Central memory CD8-positive, alpha-beta T cell (primary cell): ENCODE data around the gene LINGO3.

ENCODE experiments used
- ATAC-seq: fragments of 150-1000 bp; cut with Tn5 transposase; replicated peaks from 2 replicates; pipeline ENCODE4 v1.10.0; 2022; ENCODE audit warnings: mild to moderate bottlenecking, moderate FRiP score, moderate number of reproducible peaks; ENCODE audit not compliant: poor library complexity, severe bottlenecking; ENCODE audit errors: extremely low read depth
- DNase-seq, 2 donors: peaks; one replicate each; pipeline ENCODE4 v3.0.0; 2021; ENCODE audit warnings: low spot score in 2 of 2
- H3K27ac Mint-ChIP-seq: one replicate; pipeline ENCODE4 v1.8.0; 2022; ENCODE audit warnings: low read depth, mild to moderate bottlenecking, moderate library complexity, mixed read lengths
- H3K27me3 Mint-ChIP-seq: one replicate; pipeline ENCODE4 v1.8.0; 2022; ENCODE audit warnings: mixed read lengths
- H3K36me3 Mint-ChIP-seq: one replicate; pipeline ENCODE4 v1.8.0; 2022; ENCODE audit warnings: mild to moderate bottlenecking, moderate library complexity, mixed read lengths; ENCODE audit not compliant: insufficient read depth
- H3K4me1 Mint-ChIP-seq: one replicate; pipeline ENCODE4 v1.8.0; 2022; ENCODE audit warnings: mixed read lengths
- H3K4me3 Mint-ChIP-seq: one replicate; pipeline ENCODE4 v1.8.0; 2022; ENCODE audit warnings: mild to moderate bottlenecking, moderate library complexity, mixed read lengths
- H3K9me3 Mint-ChIP-seq: one replicate; pipeline ENCODE4 v1.8.0; 2022; ENCODE audit warnings: mixed read lengths

Gene LINGO3

GRCh38 chr19:2345076-2345475, 37.1 kb upstream of the LINGO3 start:
- ATAC-seq (no peak), DNase-seq (no peak)
- no peak overlapping the region for H3K4me3 Mint-ChIP-seq
- no peaks in the 10 kb centered on the region for H3K27me3 Mint-ChIP-seq
- peaks cover 2% of the 10 kb centered on the region for H3K36me3 Mint-ChIP-seq
- H3K4me1 Mint-ChIP-seq: no peaks in the 10 kb centered on the region
- H3K9me3 Mint-ChIP-seq: no peaks in the 10 kb centered on the region
- H3K27ac Mint-ChIP-seq: peak overlapping the region; percentile 7

DNA sequence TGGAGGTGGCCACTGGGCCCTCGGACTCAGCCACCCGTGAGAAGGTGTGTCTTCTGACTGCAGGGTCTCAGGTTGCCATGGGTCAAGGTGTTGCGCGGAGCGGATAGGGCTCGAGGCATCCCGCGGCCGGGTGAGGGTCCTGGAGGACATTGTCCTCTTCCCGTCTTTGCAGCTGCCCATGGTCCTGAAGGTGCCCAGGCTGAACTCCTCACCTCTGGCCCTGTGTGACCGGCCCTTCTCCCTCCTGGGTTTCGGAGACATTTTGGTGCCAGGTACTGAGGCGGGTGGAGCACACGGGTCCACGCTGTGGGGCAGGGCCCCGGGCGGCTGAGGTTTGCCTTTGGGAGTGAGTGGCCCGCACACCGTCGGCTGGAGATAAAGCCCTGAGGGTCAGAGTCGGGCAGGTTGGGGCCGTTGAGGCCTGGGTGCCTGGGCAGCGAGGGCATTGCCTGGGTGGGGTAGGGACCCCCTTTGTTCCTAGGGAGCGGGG, 36.5 kb upstream of the LINGO3 start:
- H3K9me3 Mint-ChIP-seq: no peaks in the 10 kb centered on the region
- no peak overlapping the region for H3K27ac Mint-ChIP-seq
- H3K4me1 Mint-ChIP-seq: no peaks in the 10 kb centered on the region
- no peak for ATAC-seq
- no peak for DNase-seq
- H3K4me3 Mint-ChIP-seq: no peak overlapping the region
- no peaks in the 10 kb centered on the region for H3K27me3 Mint-ChIP-seq
- H3K36me3 Mint-ChIP-seq: peaks cover 4% of the 10 kb centered on the region

DNA sequence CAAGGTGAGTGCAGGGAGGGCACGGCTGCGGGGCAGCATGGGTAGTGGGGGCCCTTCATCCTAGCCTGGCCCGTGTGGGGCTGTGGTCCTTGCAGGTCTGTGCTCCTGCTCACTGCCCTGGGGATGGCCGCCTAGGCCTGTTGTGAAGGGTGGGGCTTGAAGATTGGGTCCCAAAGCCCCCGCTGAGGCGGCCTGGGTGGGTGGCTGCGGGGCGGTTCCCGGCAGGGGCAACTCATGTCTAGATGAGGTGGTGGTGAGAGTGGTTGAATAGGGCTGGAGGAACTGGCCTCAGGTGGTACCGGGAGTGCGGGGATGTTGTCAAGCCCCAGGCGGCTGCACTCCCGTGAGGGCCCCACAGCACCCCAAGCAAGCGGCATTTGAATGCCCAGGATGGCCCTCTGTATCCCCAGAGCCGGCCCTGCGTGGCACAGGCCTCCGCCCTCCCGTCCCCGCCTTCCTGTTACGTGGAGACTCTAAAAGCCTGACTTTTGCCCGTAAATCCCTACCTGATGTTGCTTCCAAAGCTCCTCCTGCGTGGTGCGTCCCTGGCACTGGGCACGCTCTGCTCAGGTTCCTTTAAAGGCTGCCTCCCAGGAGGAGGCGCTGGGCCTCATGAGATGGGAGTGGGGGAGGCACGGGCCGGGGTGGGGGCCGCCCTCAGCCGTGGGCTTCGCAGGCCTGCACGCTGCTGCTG, 35.5 kb upstream of the LINGO3 start:
- no peaks in the 10 kb centered on the region for H3K27me3 Mint-ChIP-seq
- H3K36me3 Mint-ChIP-seq: peaks cover 4% of the 10 kb centered on the region
- no peak overlapping the region for H3K4me3 Mint-ChIP-seq
- no peaks in the 10 kb centered on the region for H3K9me3 Mint-ChIP-seq
- H3K4me1 Mint-ChIP-seq: no peaks in the 10 kb centered on the region
- ATAC-seq (no peak), DNase-seq (no peak)
- H3K27ac Mint-ChIP-seq: no peak overlapping the region

DNA sequence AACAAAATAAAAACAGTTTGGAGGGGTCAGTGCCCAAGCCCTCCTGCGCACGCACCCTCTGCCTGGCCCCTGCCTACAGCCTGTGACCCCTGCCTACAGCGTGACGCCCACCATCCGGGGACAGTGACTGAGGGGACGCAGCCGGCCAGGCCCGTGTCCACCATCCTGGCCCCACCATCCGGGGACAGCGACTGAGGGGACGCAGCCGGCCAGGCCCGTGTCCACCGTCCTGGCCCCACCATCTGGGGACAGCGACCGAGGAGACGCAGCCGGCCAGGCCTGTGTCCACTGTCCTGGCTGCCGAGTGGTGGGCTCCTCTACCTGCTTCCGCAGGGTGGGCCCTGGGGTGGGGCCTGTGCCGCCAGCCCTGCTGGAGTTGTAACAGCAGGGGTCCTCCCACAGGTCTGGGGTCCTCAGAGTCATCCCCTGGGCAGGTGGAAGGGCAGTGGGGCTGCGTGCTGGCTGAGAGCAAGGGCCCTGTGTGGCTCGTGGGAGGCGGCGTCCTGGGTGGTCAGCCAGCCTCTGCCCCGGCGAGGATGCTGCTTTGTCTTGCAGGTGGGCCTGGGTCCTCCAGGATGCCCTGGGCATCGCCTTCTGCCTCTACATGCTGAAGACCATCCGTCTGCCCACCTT, 34.8 kb upstream of the LINGO3 start:
- Mint-ChIP-seq H3K4me1 (peaks cover 2% of the 10 kb centered on the region), H3K27me3 (no peaks in the 10 kb centered on the region), H3K9me3 (no peaks in the 10 kb centered on the region), H3K27ac (no peak overlapping the region), H3K4me3 (no peak overlapping the region), H3K36me3 (peaks cover 4% of the 10 kb centered on the region)
- ATAC-seq: no peak
- no peak for DNase-seq

DNA sequence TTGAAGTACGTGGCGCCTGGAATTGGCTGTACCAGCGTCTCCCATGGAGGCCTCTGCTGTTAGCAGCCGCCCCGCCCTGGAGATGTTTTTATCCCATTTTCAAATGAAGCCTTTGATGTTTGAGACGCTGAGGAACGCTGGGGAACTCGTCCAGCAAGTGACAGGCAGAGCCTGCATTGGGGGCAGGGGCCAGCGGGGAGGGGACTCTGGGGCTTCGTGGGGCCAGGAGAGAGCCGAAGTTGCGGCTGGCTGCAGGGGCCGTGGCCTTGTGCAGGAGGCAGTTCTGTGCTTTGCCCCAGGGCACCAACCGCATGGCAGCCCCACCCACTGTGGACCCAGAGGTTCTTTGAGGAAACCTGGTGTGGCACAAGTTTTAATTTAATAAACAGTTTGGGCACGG, 34.0 kb upstream of the LINGO3 start:
- Mint-ChIP-seq H3K4me3 (no peak overlapping the region), H3K27me3 (no peaks in the 10 kb centered on the region), H3K36me3 (peaks cover 4% of the 10 kb centered on the region), H3K27ac (no peak overlapping the region), H3K9me3 (no peaks in the 10 kb centered on the region), H3K4me1 (peaks cover 6% of the 10 kb centered on the region)
- ATAC-seq (no peak), DNase-seq (no peak)

DNA sequence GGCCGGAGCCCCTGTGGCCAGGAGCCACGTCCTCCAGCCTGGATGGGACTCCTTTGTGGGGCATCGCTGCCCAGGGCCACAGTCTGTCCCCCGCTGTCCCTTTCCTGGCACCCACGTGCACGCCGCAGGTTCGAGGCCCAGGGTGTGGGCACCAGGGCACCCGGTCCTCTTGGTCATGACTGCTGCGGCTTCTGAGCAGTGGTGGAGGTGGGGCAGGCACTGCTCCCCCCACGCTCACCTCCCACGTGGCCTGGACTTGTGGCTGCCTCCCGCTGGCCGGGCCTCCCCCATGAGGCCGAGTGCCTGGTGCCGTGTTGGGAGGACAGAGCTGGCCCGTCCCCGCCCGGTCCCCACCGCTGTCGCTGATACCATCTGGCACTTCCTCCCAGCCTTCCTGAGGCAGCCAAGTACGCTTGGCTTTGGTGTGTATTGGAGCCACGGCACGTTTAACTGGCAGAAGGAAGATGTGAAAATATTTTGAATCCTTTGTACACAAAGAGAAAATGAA, 33.3 kb upstream of the LINGO3 start:
- H3K4me1 Mint-ChIP-seq: peaks cover 6% of the 10 kb centered on the region
- peaks cover 4% of the 10 kb centered on the region for H3K36me3 Mint-ChIP-seq
- H3K9me3 Mint-ChIP-seq: no peaks in the 10 kb centered on the region
- ATAC-seq (no peak), DNase-seq (no peak)
- H3K27me3 Mint-ChIP-seq: no peaks in the 10 kb centered on the region
- H3K27ac Mint-ChIP-seq: no peak overlapping the region
- H3K4me3 Mint-ChIP-seq: no peak overlapping the region

- no peak overlapping the region for H3K4me3 Mint-ChIP-seq
- H3K36me3 Mint-ChIP-seq: peaks cover 4% of the 10 kb centered on the region
- H3K27me3 Mint-ChIP-seq: no peaks in the 10 kb centered on the region
- no peak overlapping the region for H3K27ac Mint-ChIP-seq
- no peak for ATAC-seq
- H3K9me3 Mint-ChIP-seq: no peaks in the 10 kb centered on the region
- peaks cover 12% of the 10 kb centered on the region for H3K4me1 Mint-ChIP-seq
- no peak for DNase-seq
These were observed 32.7 kb upstream of the LINGO3 start for GRCh38 chr19:2340496-2341243.

DNA sequence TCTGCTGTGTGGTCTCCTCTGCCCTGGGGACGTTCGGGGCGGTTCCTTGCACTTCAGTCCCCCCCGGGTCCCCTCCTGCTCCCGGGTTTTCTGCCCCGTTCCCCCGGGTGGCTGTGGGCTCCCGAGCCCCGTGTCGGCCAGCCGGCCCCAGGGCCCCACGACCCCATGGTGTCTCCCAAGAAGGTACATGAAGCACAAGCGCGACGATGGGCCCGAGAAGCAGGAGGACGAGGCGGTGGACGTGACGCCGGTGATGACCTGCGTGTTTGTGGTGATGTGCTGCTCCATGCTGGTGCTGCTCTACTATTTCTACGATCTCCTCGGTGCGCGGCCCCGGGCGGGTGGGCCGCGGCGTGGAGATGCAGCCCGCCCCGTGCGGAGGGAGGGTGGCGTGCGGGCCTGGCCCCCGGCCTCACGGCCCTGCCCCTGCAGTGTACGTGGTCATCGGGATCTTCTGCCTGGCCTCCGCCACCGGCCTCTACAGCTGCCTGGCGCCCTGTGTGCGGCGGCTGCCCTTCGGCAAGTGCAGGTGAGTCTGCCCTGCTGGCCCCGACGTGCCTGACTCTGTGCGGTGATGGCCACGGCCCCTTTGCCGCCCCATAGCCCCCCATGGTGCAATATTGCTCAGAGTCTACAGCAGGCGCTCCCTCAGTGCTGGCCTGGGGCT, 31.8 kb upstream of the LINGO3 start:
- no peak overlapping the region for H3K27ac Mint-ChIP-seq
- no peak overlapping the region for H3K4me3 Mint-ChIP-seq
- peaks cover 14% of the 10 kb centered on the region for H3K4me1 Mint-ChIP-seq
- no peak for ATAC-seq
- DNase-seq: no peak
- peaks cover 2% of the 10 kb centered on the region for H3K36me3 Mint-ChIP-seq
- H3K27me3 Mint-ChIP-seq: no peaks in the 10 kb centered on the region
- no peaks in the 10 kb centered on the region for H3K9me3 Mint-ChIP-seq

DNA sequence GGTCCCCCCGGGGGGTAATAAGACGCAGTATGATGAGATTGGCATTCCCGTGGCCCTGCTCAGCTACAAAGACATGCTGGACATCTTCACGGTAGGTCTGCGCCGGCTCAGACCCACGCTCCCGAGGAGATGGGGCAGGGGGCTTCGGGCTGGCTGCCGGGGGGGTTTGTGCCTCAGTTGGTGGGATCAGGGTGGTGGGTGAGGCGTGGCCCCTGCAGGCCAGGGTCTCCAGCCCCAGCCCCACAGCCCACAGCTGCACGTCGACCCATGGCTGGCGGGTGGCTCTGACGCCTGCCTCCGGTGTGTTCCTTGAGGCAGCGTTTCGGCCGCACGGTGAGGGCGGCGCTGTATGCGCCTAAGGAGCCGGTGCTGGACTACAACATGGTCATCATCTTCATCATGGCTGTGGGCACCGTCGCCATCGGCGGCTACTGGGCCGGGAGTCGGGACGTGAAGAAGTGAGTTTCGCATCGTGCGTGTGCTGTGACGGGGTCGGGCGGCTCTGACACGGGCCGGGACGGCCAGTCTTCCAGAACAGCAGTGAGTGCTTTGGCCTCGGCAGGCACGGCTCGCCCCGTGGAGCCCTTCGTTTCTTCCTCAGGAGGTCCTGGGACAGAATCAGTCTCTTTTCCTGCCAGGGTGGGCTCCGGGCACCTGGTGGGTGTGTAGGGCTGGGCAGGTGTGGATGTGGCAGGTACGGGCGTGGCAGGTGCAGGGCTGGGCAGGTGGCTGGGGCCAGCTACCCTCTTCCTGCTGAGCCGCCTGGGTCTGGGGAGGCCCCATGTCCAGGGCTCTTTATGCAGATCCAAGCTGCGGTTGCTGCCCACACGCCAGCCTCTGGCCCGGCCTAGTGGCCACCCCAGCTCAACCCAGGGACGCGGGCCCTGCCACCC, 31.0 kb upstream of the LINGO3 start:
- Mint-ChIP-seq H3K27ac (no peak overlapping the region), H3K27me3 (no peaks in the 10 kb centered on the region), H3K4me3 (no peak overlapping the region), H3K36me3 (peaks cover 2% of the 10 kb centered on the region), H3K4me1 (peaks cover 14% of the 10 kb centered on the region), H3K9me3 (no peaks in the 10 kb centered on the region)
- DNase-seq (no peak), ATAC-seq (no peak)

DNA sequence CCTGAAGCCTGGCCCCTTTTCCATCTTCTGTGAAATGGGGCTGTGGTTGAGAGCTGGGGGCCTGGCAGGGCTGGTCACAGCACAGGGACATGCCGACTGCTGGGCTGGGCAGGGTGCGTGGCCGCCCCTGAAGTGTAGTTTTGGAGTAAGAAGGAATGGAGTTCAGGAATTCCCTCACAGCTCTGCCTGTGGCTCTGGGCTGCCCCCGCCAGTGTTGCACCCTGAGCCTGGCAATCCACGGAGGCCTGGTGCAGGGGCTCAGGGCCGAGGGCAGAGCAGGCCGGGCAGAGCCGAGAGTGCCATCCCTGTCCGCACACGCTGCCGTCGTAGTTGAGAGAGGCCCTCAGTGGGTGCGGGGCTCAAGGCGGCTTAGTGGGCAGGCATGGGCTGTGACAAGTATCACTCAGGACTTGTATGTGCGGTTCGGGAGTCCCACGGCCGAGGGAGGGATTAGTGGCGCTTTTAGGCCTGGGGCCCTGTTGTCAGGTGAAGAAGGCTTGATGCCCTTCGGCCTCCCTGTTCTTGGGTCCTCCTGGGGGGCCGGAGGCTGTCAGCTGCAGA, 30.2 kb upstream of the LINGO3 start:
- no peak overlapping the region for H3K4me3 Mint-ChIP-seq
- DNase-seq: no peak
- H3K36me3 Mint-ChIP-seq: peaks cover 2% of the 10 kb centered on the region
- H3K4me1 Mint-ChIP-seq: peaks cover 14% of the 10 kb centered on the region
- no peaks in the 10 kb centered on the region for H3K27me3 Mint-ChIP-seq
- H3K27ac Mint-ChIP-seq: no peak overlapping the region
- ATAC-seq: no peak
- no peaks in the 10 kb centered on the region for H3K9me3 Mint-ChIP-seq

- Mint-ChIP-seq H3K27ac (no peak overlapping the region), H3K36me3 (peaks cover 2% of the 10 kb centered on the region), H3K4me3 (no peak overlapping the region), H3K9me3 (no peaks in the 10 kb centered on the region), H3K27me3 (no peaks in the 10 kb centered on the region), H3K4me1 (peaks cover 14% of the 10 kb centered on the region)
- ATAC-seq (no peak), DNase-seq (no peak)
These were observed 29.4 kb upstream of the LINGO3 start for GRCh38 chr19:2337329-2337707.
